HepG2 (cell line): Measurements from ENCODE around the gene HAUS5. TPM values are rescaled to one million over a fixed set of nuclear protein-coding genes. Genes with fewer than 3 reads are reported as not detected.

ENCODE experiments used
- ATAD3A ChIP-seq: sonication (generic); formaldehyde crosslinking; IDR thresholded peaks from 2 replicates; pipeline ENCODE4 v1.4.0; 2020; ENCODE audit warnings: missing genetic modification reagents
- CEBPZ ChIP-seq: IDR thresholded peaks from 2 replicates; pipeline ENCODE4 v1.6.1; 2012; ENCODE audit warnings: low read length, improper control_type of control experiment
- FOXK1 ChIP-seq: sonication (generic); formaldehyde crosslinking; IDR thresholded peaks from 2 replicates; pipeline ENCODE4 v1.4.0; 2020; ENCODE audit warnings: low read depth, missing genetic modification reagents, borderline replicate concordance
- GMEB2 ChIP-seq: IDR thresholded peaks from 2 replicates; pipeline ENCODE4 v1.6.1; 2016; ENCODE audit warnings: missing biosample characterization, missing genetic modification reagents, low read depth
- GPN1 ChIP-seq: sonication (generic); formaldehyde crosslinking; IDR thresholded peaks from 2 replicates; pipeline ENCODE4 v1.5.1; 2020; ENCODE audit warnings: missing genetic modification reagents, borderline replicate concordance
- HNRNPLL ChIP-seq: fragments of 200-400 bp; formaldehyde crosslinking; IDR thresholded peaks from 2 replicates; pipeline ENCODE4 v1.6.1; 2017; ENCODE audit warnings: mild to moderate bottlenecking, low read depth, low read length; ENCODE audit not compliant: poor library complexity, severe bottlenecking
- PPARG ChIP-seq: conservative IDR thresholded peaks from 2 replicates; pipeline ENCODE4 v1.6.1; 2016; ENCODE audit warnings: missing biosample characterization, missing genetic modification reagents
- RARG ChIP-seq: sonication (generic); formaldehyde crosslinking; IDR thresholded peaks from 2 replicates; pipeline ENCODE4 v1.4.0; 2020; ENCODE audit warnings: low read depth, mild to moderate bottlenecking, missing genetic modification reagents
- ZC3H13 ChIP-seq: sonication (generic); formaldehyde crosslinking; IDR thresholded peaks from 2 replicates; pipeline ENCODE4 v1.8.1; 2023; ENCODE audit warnings: mild to moderate bottlenecking, missing genetic modification reagents, moderate library complexity
- ZFP37 ChIP-seq: sonication (generic); formaldehyde crosslinking; IDR thresholded peaks from 2 replicates; pipeline ENCODE4 v1.4.0; 2020; ENCODE audit warnings: missing genetic modification reagents, borderline replicate concordance
- ZNF143 ChIP-seq: sonication (generic); formaldehyde crosslinking; IDR thresholded peaks from 2 replicates; pipeline ENCODE4 v1.4.0; 2020; ENCODE audit warnings: missing genetic modification reagents
- ZNF224 ChIP-seq: sonication (generic); formaldehyde crosslinking; IDR thresholded peaks from 2 replicates; pipeline ENCODE4 v1.5.0; 2020; ENCODE audit warnings: mild to moderate bottlenecking, missing genetic modification reagents
- ZNF280B ChIP-seq: sonication (generic); formaldehyde crosslinking; IDR thresholded peaks from 2 replicates; pipeline ENCODE4 v1.5.0; 2020; ENCODE audit warnings: missing genetic modification reagents, mild to moderate bottlenecking, borderline replicate concordance
- ZNF562 ChIP-seq: sonication (generic); formaldehyde crosslinking; IDR thresholded peaks from 2 replicates; pipeline ENCODE4 v1.8.0; 2022; ENCODE audit warnings: missing genetic modification reagents, borderline replicate concordance
- ZNF766 ChIP-seq: sonication (generic); formaldehyde crosslinking; IDR thresholded peaks from 2 replicates; pipeline ENCODE4 v1.5.0; 2020; ENCODE audit warnings: missing genetic modification reagents, borderline replicate concordance
- ZNF891 ChIP-seq: sonication (generic); formaldehyde crosslinking; IDR thresholded peaks from 2 replicates; pipeline ENCODE4 v1.5.0; 2020; ENCODE audit warnings: mild to moderate bottlenecking, missing genetic modification reagents
- polyA plus RNA-seq, 8 experiments: library from polyadenylated mRNA; depleted of rRNA in 3 of 8; stranded (reverse) in 7 of 8; unstranded in 1 of 8; fragments of >200 nt; fragmentation: Illumina TruSeq in 4 of 8; extraction: Trizol in 4 of 8; gene quantifications; 2 replicates each; pipeline versions ENCODE4 v1.2.1 to v1.2.3, GENCODE V29; 2011 to 2016; ENCODE audit warnings: low read depth in 4 of 8, missing spikeins in 1 of 8, mixed read lengths in 1 of 8; ENCODE audit not compliant: insufficient read depth in 1 of 8
- total RNA-seq, 5 experiments: library from RNA; depleted of rRNA; stranded (reverse); fragments of >200 nt; fragmentation: Illumina TruSeq; extraction: Trizol; gene quantifications; 2 replicates each; pipeline ENCODE4 v1.2.3, GENCODE V29; 2016; ENCODE audit warnings: low read depth in 1 of 5

HAUS5 gene
- total and polyA plus RNA-seq, 2 of the 13 experiments (the other 11 are each of a cell fraction or from before 2014, with no cell fraction given) = 10.3 to 17.7 TPM

- TF ChIP-seq CEBPZ (peak; percentile 40; the same call in 1 of the 2 replicates), PPARG (CRISPR knock-in tag) (no peak), ZNF280B (peak; percentile 37; the same call in 1 of the 2 replicates), ZNF766 (CRISPR knock-in tag) (0 out of 2 replicates have a peak, but pooled peaks have one; percentile 19), ZNF562 (CRISPR knock-in tag) (no peak), ZNF143 (CRISPR knock-in tag) (peak; percentile 68), HNRNPLL (peak; percentile 63), ZNF224 (CRISPR knock-in tag) (0 out of 2 replicates have a peak, but pooled peaks have one; percentile 69), FOXK1 (CRISPR knock-in tag) (peak; percentile 95; the same call in 1 of the 2 replicates), ZFP37 (no peak), ZC3H13 (CRISPR knock-in tag) (0 out of 2 replicates have a peak, but pooled peaks have one; percentile 61), ZNF891 (peak; percentile 13; the same call in 1 of the 2 replicates), GPN1 (CRISPR knock-in tag) (no peak; the same call in 1 of the 2 replicates), RARG (CRISPR knock-in tag) (no peak), ATAD3A (CRISPR knock-in tag) (no peak), GMEB2 (CRISPR knock-in tag) (no peak)
Observed at GRCh38 chr19:35628565-35629331, 16.2 kb downstream of the HAUS5 start, which contains the start of gene RBM42 (continued).
